Suprapubic skin (tissue), 3 donors: Measurements from ENCODE around the gene MCTP1.
"Not testable (repeated sequence)": the region's sequence is repeated elsewhere in the genome, so short reads cannot be mapped to it uniquely, and the experiment has no call there.

Experiments
- POLR2AphosphoS5 ChIP-seq, 3 donors: sonication (generic); formaldehyde crosslinking; IDR thresholded peaks; one replicate each; pipeline ENCODE4 v1.6.1; 2017; ENCODE audit warnings: antibody characterized with exemption in 3 of 3
- TF ChIP-seq, protein P1 (sequence below), 2 donors: fragments of 200-600 bp in 1 of 2; fragments of 450-650 bp in 1 of 2; sonication (generic) in 1 of 2; IDR thresholded peaks; one replicate each; pipeline ENCODE4 v1.5.1; 2016 to 2019; ENCODE audit warnings: antibody characterized with exemption in 2 of 2, mild to moderate bottlenecking in 1 of 2, moderate library complexity in 1 of 2

DNA sequence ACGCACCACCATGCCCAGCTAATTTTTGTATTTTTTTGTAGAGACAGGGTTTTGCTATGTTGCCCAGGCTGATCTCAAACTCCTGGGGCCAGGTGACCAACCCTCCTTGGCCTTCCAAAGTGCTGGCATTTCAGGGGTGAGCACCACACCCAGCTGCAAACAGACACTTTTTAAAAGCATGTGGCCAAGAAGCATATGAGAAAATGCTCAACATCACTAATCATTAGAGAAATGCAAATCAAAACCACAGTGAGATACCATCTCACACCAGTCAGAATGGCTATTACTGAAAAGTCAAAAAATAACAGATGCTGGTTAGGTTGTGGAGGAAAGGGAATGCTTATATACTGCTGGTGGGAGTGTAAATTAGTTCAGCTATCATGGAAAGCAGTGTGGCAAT lies 439.2 kb downstream of the MCTP1 start:
- TF ChIP-seq, protein P1, sequence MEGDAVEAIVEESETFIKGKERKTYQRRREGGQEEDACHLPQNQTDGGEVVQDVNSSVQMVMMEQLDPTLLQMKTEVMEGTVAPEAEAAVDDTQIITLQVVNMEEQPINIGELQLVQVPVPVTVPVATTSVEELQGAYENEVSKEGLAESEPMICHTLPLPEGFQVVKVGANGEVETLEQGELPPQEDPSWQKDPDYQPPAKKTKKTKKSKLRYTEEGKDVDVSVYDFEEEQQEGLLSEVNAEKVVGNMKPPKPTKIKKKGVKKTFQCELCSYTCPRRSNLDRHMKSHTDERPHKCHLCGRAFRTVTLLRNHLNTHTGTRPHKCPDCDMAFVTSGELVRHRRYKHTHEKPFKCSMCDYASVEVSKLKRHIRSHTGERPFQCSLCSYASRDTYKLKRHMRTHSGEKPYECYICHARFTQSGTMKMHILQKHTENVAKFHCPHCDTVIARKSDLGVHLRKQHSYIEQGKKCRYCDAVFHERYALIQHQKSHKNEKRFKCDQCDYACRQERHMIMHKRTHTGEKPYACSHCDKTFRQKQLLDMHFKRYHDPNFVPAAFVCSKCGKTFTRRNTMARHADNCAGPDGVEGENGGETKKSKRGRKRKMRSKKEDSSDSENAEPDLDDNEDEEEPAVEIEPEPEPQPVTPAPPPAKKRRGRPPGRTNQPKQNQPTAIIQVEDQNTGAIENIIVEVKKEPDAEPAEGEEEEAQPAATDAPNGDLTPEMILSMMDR (IDR thresholded peaks at IDR 0.05): not testable (repeated sequence)
- TF ChIP-seq POLR2AphosphoS5 (IDR thresholded peaks at IDR 0.05): not testable (repeated sequence)
